T1000 (cell line): ENCODE data around the gene DCLK1.

Source experiments
- DNase-seq: peaks from one replicate; lab custom pipeline; 2025; ENCODE audit warnings: mixed read lengths; lab: John Stamatoyannopoulos, UW

Gene DCLK1

DNA sequence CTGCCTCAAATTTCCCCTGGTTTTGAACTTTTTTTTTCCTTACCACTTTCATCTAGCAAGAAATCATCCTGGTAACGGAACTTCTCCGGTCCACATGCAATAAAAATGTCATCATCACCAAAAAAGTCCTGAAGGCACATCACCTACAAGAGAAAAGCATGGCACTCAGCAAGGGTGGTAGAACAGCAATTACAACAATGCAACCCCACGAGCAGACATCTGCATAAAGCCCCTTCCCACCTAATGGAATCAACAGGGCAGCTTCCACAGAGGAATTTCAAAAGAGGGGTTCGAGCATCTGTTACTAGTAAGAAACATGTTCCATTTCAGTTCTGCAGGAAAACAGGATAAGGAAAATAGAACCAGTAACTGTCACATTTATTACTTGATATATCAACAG is 183.9 kb downstream of the DCLK1 start:
- no peak for DNase-seq

DNA sequence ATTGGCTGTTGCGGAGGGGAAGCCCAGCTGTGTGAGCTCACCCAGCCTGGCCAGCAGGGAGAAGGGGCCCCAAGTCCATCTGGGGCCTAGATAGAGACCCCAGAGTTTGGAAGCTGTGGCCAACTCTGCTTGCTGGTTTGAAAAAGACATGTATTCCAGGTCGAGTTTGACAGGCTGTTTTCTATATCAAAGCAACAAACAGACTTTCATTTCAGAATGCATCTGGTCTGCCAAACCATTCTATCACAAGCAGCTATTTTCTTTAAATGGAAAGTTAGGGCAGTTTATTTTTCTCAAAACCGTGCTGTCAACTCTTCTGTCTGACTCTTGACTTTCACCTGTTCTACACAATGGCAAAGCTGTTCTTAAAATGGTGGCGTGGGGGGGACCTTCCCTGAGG is 185.8 kb downstream of the DCLK1 start:
- DNase-seq: no peak

DNA sequence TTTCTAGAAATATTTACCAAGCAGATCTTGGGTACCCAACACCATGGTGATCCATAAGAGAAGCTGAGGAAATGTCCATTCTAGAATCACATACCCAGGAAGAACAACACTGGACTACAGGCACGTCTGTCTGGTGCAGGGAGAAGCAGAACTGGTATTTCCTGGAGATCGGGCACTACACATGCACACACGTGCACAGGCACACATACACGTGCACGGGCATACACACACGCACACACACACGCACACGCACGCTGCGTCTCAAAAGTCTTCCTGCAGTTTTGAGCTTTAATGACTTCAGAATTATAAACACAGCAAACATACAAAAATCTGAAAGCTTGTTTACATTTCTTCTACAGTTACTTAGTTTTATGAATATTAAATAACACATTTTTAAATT is 189.8 kb downstream of the DCLK1 start:
- DNase-seq: no peak

DNA sequence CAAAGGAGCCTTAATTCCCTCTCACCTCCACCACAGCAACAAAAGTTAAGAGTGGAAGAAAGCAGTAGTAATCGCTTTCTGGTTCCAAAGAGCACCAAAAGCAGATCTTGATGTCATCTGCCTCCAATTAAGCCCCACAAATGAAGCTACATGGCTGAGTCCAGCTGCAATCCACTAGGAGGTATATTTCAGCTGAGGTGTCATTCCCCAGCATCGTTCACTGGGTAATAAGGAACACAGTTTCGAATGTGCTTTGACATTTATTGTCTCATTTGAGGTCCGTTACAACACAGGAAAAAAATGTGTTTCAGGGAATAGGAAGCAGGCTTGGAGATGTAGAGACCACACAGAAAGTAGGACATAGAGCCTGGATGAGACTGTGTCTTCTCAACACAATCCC is 190.4 kb downstream of the DCLK1 start:
- DNase-seq: no peak

DNA sequence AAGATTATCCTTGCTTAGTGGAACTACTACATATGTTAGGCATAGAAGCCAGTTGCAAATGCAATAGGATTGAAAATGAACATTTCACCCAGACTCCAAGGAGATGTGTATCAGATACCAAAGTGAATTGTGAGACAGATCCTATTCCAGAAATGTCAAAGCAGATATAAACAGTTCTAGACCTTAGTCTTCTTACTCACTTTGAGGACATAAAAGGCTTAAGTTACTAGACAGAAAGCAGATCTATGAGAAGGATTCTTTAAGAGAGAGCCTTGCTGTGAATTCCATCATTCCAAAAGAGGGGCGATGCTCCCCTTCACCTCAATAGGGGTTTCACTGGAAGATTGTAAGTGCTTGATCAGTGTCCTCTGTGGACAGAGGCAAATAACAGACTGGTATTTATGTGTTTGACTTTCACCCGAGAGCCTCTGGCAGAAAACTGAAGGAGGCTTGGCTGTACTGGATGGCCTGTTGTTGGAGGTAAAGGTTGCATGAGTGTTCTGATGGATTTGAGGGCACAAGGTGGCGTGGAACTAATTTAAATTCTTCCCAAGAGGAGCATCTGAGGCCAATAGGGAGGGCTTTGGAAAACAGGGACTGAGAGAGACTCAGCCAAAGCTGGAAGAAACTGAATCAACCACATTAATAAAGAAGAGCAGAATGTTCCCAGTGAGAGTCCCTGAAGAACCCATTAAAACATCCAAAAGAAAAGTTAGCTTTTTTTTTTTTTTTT is 194.8 kb downstream of the DCLK1 start:
- no peak for DNase-seq

DNA sequence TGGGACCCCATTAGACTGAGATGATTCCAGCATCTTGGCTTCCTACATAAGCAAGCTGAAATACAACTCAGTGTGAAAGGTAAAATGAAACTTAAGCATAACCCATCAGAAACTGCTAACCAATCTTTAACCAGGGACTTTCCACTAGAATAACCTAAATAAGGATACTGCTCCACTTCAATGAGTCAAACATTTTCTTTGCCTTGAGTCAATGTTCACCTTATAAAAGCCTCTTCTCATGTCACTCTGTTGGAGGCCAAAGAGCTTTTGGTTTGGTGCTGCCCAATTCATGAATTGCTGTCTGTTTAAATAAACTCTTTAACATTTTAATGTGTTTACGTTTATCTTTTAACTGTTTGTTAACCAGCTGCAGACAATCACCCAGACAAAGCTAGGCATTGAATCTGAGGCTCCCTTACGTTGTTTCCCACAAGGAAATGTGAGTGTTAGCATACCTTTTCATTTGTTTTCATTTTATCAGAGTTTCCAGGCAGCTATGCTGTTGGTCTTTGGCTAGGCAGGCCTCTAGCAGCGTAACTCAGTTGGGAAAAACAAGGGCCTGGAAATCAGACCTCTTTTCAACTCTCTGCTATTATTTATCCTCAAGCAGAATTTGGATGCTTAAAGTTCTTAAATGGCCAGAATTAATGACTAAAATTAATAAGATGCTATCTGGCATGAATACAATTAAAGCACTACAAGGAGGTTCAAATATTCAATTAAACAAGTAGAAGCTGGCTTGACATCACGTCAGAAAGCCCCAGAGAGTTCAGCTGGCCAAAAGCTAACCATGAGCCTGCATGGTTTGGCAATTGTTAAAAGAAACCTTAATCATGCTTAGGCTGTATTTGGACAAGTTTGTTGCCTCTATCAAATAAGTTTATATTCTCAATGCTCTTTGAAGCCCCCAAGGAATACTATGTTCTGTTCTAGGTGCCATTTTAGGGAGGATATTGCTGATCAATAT is 200.2 kb downstream of the DCLK1 start:
- DNase-seq: no peak

GRCh38 chr13:35927567-35928021 is 203.6 kb downstream of the DCLK1 start:
- peak; percentile 52 for DNase-seq

DNA sequence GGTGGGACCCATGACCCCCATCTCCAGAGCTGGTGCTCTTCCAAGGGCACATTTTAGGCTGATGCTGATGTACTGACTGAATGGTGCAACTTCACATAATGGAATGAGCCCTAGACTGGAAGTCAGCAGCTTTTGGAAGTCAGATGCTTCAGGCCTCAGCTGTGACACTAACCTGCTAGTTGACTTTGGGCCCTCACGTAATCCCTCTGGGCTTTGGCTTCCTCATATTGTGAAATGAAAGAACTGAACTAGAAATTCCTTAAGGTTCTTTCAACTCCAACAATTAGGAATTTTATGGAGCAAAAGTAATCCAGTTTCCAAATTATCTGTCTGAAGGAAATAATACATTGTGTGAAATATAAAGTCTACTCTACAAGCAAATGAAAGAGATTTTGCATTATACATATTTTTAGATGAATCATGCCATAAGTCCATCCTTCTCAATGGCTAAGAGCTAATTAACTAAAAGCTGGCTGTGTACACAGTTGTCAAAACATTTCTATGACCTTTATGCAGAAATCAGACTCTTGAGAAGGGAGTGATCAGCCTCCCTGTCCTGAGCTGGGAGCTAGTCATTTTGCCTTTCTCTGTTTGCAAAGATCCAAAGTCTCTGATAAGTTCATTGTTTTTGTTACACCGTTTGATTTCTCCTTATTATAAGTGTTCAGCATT is 204.2 kb downstream of the DCLK1 start:
- DNase-seq: no peak

DNA sequence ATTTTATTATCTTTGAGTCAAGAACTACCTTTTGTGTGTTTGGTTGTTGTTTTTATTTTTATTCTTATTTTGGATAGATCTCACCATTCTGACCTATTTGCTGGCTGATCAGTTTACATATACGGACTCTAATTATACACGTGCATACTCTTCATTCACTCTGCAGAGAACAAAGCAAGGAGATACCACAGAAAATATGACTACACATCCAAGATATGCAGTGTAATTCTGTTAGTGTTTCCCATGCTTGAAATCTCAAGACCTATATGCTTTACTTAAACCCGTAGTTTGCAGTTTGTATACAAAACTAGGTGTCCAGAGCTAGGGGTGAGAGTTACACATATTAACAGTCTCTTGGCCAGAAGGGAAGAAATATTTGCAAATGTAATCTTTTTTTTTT is 205.5 kb downstream of the DCLK1 start:
- DNase-seq: no peak

- DNase-seq: peak; percentile 20
Observed at GRCh38 chr13:35923347-35923746, 207.8 kb downstream of the DCLK1 start.

GRCh38 chr13:35920816-35921215 is 210.4 kb downstream of the DCLK1 start:
- no peak for DNase-seq

DNA sequence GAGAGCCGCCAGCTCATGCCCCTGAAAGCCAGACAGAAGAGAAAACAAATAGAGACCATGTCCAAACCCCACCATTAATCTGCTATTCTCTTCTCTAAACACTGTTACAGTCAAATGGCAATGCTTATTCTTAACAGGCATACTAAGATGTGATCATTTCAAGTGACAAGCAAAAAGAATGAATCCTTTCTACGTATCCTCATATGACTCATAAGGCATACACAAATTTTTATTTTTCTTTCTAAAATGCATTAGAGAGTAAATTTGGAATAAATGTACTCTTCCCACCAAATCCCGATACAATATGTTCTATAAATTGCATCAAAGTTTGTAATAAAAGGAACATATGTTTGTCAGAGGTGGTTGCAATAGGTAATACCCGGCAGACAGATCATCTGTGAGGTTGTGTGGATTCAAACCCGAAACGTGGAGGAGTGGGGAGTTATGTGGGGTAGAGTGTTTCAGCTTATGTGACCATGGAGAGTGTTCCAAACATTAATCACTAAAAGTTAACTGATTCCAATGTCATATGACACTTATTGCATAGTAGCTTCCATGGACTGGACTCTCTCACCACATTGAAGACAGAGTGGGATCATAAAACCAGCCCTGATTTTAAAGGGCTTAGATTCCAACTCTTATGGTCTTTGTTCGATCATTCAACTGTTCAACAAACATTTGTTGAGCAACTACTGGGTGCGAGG is 213.1 kb downstream of the DCLK1 start:
- DNase-seq: no peak

DNA sequence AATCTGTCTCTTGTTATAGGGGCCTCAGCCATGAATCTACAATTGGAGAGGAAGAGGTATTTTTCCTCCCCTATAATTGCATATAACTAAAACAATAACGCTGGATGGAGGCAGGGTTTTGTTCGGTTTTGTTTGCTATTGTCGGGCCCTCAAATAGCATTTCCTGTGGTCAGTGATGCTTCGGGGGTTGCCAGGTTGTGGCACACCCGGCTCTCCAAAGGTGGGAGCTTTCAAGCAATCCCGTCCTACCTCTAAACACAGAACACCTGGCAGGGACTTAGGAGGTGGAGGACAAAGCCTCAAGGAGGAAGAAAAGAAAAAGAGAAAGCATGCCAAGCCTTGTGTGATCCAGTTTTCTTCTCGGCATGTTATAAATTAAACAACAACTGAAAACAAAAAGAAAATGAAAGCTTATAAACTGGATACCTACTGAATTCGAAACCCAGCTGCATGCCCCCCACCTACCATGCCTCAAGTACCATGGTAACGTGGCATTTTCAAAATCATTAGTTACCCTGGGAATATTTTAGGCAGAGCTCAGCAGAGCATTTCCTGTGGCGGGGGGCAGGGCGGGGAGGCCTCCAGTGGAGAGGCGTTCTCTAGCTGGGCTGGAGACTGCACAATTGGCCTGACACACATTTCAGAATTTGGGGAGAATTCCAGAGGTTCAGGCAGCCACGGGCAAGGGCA is 213.8 kb downstream of the DCLK1 start:
- no peak for DNase-seq

DNA sequence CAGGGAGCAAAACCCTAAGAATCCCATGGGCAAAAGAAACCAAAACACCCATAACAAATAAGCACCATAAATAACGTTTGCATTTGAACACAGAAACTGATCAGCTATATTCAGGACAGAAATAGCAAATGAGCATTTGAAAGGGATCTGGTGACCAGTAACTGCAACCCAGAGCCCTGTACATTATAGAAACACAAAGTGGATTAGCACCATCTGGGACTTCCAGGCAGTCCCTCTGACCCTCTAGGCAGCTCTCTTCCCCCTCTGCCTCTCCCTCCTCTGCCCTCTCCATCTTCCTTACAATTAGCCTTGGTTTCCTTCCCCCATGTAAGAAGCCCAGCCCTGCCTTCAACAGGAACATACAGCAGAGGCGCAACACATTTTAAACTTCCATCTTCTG is 215.0 kb downstream of the DCLK1 start:
- DNase-seq: no peak

- DNase-seq: no peak
Observed at GRCh38 chr13:35914662-35915061, 216.5 kb downstream of the DCLK1 start.

- DNase-seq: no peak
Observed at GRCh38 chr13:35912841-35913240, 218.3 kb downstream of the DCLK1 start.

GRCh38 chr13:35909837-35910540 is 221.2 kb downstream of the DCLK1 start:
- DNase-seq: no peak

DNA sequence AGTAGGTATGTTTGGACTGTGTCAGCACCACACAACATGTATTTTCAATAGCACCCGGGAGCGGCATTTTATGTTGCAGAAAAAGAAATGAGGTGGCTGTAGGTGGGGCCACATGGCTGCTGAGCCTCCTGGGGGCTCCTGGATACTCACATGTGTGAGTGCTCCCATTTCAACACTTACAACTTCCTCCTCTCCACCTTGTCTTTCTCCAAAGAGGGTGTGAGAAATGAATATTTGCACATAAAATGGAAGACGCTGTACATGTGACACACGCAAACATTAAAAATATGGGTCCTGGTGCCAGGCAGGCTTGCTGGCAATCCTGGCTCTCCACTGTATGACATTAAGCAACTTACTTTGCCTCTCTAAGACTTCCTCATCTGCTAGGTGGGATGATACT is 222.1 kb downstream of the DCLK1 start:
- DNase-seq: no peak

GRCh38 chr13:35908226-35908625 is 223.0 kb downstream of the DCLK1 start:
- DNase-seq: no peak

- no peak for DNase-seq
Observed at GRCh38 chr13:35906636-35907035, 224.5 kb downstream of the DCLK1 start.

DNA sequence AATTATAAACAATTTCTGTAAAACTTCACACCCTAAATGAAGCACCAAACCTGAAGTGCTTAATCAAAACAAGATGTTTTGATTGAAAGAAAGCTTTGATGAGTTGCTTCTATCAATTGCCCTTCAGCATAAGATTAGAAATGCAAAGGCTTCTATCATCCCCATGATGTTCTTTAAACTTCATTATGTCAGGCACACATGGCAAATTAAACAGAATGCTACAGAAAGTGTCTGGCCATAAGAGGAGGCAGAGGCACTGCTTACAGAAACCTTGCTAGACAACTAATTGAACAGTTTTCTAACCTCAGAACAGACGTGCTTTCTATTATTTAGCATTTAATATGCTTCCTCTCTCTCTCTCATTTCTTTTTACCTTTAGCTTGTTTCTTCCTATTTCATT is 228.1 kb downstream of the DCLK1 start:
- no peak for DNase-seq
